Chondrocyte (in vitro differentiated cells): ENCODE measurements around the gene ARL2BP. TPM values are rescaled to one million over a fixed set of nuclear protein-coding genes. Genes with fewer than 3 reads are reported as not detected.
A peak's percentile ranks its signal among the peaks of the same experiment; 100 is the strongest.
"Not testable (repeated sequence)": the region's sequence is repeated elsewhere in the genome, so short reads cannot be mapped to it uniquely, and the experiment has no call there.

Source experiments
- DNase-seq: peaks from one replicate; pipeline ENCODE4 v3.0.0; 2021; ENCODE audit warnings: mixed read lengths, low spot score
- H3K27ac Mint-ChIP-seq: one replicate; pipeline ENCODE4 v1.8.0; 2021; ENCODE audit warnings: mild to moderate bottlenecking, moderate library complexity, mixed read lengths; ENCODE audit not compliant: unreplicated experiment
- H3K27me3 Mint-ChIP-seq: 2 replicates; pipeline ENCODE4 v1.8.0; 2021; ENCODE audit warnings: low read depth, mixed read lengths
- H3K36me3 Mint-ChIP-seq: 2 replicates; pipeline ENCODE4 v1.8.0; 2021; ENCODE audit warnings: low read depth, mixed read lengths
- H3K4me1 Mint-ChIP-seq: 2 replicates; pipeline ENCODE4 v1.8.0; 2021; ENCODE audit warnings: low read depth, mild to moderate bottlenecking, mixed read lengths
- H3K4me3 Mint-ChIP-seq: one replicate; pipeline ENCODE4 v1.8.0; 2021; ENCODE audit warnings: mild to moderate bottlenecking, moderate library complexity, mixed read lengths; ENCODE audit not compliant: unreplicated experiment
- H3K9me3 Mint-ChIP-seq: 2 replicates; pipeline ENCODE4 v1.8.0; 2021; ENCODE audit warnings: low read depth, mixed read lengths
- CTCF ChIP-seq: fragments of 200-600 bp; sonication (generic); IDR thresholded peaks from 2 replicates; pipeline ENCODE4 v1.5.0; 2021; ENCODE audit warnings: antibody characterized with exemption, mild to moderate bottlenecking, moderate library complexity
- total RNA-seq: library from RNA; stranded (reverse); gene quantifications from 3 replicates; pipeline ENCODE4 v1.2.1, GENCODE V29; 2021

ARL2BP gene
- total RNA-seq, 1 donor from 2014 or later: 69.5 TPM

GRCh38 chr16:57264950-57265371 is 19.9 kb downstream of the ARL2BP start:
- Mint-ChIP-seq H3K27me3 (no peaks in the 10 kb centered on the region), H3K4me3 (no peak overlapping the region), H3K27ac (no peak overlapping the region), H3K4me1 (peaks cover 11% of the 10 kb centered on the region), H3K9me3 (no peaks in the 10 kb centered on the region), H3K36me3 (no peaks in the 10 kb centered on the region)
- DNase-seq: peak; percentile 77
- no peak for TF ChIP-seq CTCF

GRCh38 chr16:57265850-57266530 is 20.9 kb downstream of the ARL2BP start:
- H3K27me3 Mint-ChIP-seq: no peaks in the 10 kb centered on the region
- no peak overlapping the region for H3K4me3 Mint-ChIP-seq
- H3K36me3 Mint-ChIP-seq: no peaks in the 10 kb centered on the region
- H3K9me3 Mint-ChIP-seq: no peaks in the 10 kb centered on the region
- no peak for DNase-seq
- TF ChIP-seq CTCF: no peak
- no peak overlapping the region for H3K27ac Mint-ChIP-seq
- peaks cover 3% of the 10 kb centered on the region for H3K4me1 Mint-ChIP-seq

DNA sequence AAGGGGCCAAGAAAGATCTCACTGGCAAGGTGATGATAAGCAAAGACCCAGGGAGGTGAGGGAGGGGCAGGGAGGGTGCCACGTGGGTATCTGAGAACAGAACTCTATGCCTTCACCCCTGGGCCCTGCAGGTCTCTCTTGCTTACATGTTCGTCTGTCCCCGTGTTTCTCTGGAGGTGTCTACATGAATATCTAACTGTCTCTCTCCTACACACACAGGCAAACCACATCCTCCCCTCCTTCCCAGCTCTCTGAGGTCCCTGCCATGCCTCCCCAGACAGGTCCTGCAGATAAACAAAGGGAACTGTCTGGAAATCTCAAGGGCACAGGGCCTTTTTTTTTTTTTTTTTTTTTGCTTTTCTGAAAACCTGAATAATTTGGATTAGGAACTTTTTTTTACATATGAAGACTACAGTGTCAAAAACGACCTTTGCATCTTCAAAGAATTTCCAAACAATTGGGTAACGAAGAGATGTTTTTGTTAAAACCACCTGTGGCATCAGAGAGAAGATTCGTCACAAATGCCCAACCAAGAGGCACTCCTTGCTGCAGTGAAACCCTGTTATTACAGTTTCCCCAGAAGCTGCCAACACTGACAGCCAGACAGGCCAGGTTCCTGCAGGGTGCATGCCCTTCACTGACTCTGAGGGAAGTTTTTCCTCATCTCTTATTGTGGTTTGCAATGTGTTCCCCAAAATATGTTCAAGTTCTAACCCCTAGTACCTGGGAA is 21.6 kb downstream of the ARL2BP start:
- Mint-ChIP-seq H3K36me3 (no peaks in the 10 kb centered on the region), H3K4me1 (peaks cover 3% of the 10 kb centered on the region), H3K27me3 (no peaks in the 10 kb centered on the region), H3K4me3 (no peak overlapping the region), H3K27ac (no peak overlapping the region), H3K9me3 (no peaks in the 10 kb centered on the region)
- TF ChIP-seq CTCF: no peak
- DNase-seq: no peak

DNA sequence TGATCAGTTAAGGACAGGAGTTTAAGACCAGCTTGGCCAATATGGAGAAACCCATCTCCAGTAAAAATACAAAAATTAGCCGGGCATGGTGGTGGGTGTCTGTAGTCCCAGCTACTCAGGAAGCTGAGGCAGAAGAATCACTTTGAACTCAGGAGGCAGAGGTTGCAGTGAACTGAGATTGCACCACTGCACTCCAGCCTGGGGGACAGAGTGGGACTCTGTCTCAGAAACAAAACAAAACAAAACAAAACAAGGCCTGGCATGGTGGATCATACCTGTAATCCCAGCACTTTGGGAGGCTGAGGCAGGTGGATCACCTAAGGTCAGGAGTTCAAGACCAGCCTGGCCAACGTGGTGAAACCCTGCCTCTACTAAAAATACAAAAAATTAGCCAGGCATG is 22.3 kb downstream of the ARL2BP start:
- H3K27ac Mint-ChIP-seq, H3K4me1 Mint-ChIP-seq, H3K36me3 Mint-ChIP-seq, H3K27me3 Mint-ChIP-seq, DNase-seq, H3K9me3 Mint-ChIP-seq, H3K4me3 Mint-ChIP-seq: not testable (repeated sequence)

- no peaks in the 10 kb centered on the region for H3K27me3 Mint-ChIP-seq
- no peak for DNase-seq
- no peaks in the 10 kb centered on the region for H3K9me3 Mint-ChIP-seq
- no peaks in the 10 kb centered on the region for H3K4me1 Mint-ChIP-seq
- no peak overlapping the region for H3K27ac Mint-ChIP-seq
- H3K4me3 Mint-ChIP-seq: no peak overlapping the region
- no peaks in the 10 kb centered on the region for H3K36me3 Mint-ChIP-seq
- TF ChIP-seq CTCF: no peak
Measured at GRCh38 chr16:57268804-57269800, 24.0 kb downstream of the ARL2BP start.
